HepG2 (cell line): ENCODE measurements around the gene ACTN3. TPM values are rescaled to one million over a fixed set of nuclear protein-coding genes. Genes with fewer than 3 reads are reported as not detected.

Experiments
- JUND ChIP-seq: sonication (generic); formaldehyde crosslinking; IDR thresholded peaks from 2 replicates; pipeline ENCODE4 v1.8.0; 2022; ENCODE audit warnings: mild to moderate bottlenecking, missing genetic modification reagents
- PAWR ChIP-seq: sonication (generic); formaldehyde crosslinking; IDR thresholded peaks from 2 replicates; pipeline ENCODE4 v1.4.0; 2020; ENCODE audit warnings: missing genetic modification reagents, mild to moderate bottlenecking, borderline replicate concordance
- PRMT3 ChIP-seq: sonication (generic); formaldehyde crosslinking; IDR thresholded peaks from 2 replicates; pipeline ENCODE4 v1.8.1; 2022; ENCODE audit warnings: low read depth, mild to moderate bottlenecking, moderate library complexity, missing genetic modification reagents, borderline replicate concordance
- SRSF1 ChIP-seq: fragments of 200-400 bp; formaldehyde crosslinking; optimal IDR thresholded peaks from 2 replicates; pipeline ENCODE3; 2017; ENCODE audit warnings: mild to moderate bottlenecking, low read depth, low read length, moderate library complexity
- ZNF737 ChIP-seq: sonication (generic); formaldehyde crosslinking; IDR thresholded peaks from 2 replicates; pipeline ENCODE4 v1.5.0; 2020; ENCODE audit warnings: missing genetic modification reagents, mild to moderate bottlenecking, borderline replicate concordance
- polyA plus RNA-seq, 8 experiments: library from polyadenylated mRNA; depleted of rRNA in 3 of 8; stranded (reverse) in 7 of 8; unstranded in 1 of 8; fragments of >200 nt; fragmentation: Illumina TruSeq in 4 of 8; extraction: Trizol in 4 of 8; gene quantifications; 2 replicates each; pipeline versions ENCODE4 v1.2.1 to v1.2.3, GENCODE V29; 2011 to 2016; ENCODE audit warnings: low read depth in 4 of 8, missing spikeins in 1 of 8, mixed read lengths in 1 of 8; ENCODE audit not compliant: insufficient read depth in 1 of 8
- total RNA-seq, 5 experiments: library from RNA; depleted of rRNA; stranded (reverse); fragments of >200 nt; fragmentation: Illumina TruSeq; extraction: Trizol; gene quantifications; 2 replicates each; pipeline ENCODE4 v1.2.3, GENCODE V29; 2016; ENCODE audit warnings: low read depth in 1 of 5
- TF ChIP-seq, protein P1 (sequence below), 2 experiments: sonication (generic) in 1 of 2; formaldehyde crosslinking in 1 of 2; IDR thresholded peaks; 2 replicates each; pipeline versions ENCODE4 v1.5.1 to v1.6.1; 2011 to 2020; ENCODE audit warnings: borderline replicate concordance in 1 of 2, low read depth in 1 of 2, low read length in 1 of 2, mild to moderate bottlenecking in 1 of 2, missing genetic modification reagents in 1 of 2, moderate library complexity in 1 of 2
- TF ChIP-seq, protein P2 (sequence below): sonication (generic); formaldehyde crosslinking; IDR thresholded peaks from 2 replicates; pipeline ENCODE4 v1.4.0; 2020; ENCODE audit warnings: missing genetic modification reagents, low read depth, mild to moderate bottlenecking, borderline replicate concordance
- TF ChIP-seq, protein P3 (sequence below): sonication (generic); formaldehyde crosslinking; IDR thresholded peaks from 2 replicates; pipeline ENCODE4; 2020; ENCODE audit warnings: missing genetic modification reagents, mild to moderate bottlenecking, borderline replicate concordance

The ACTN3 gene
- total and polyA plus RNA-seq, 2 of the 13 experiments (the other 11 are each of a cell fraction or from before 2014, with no cell fraction given), result 0.04 to 0.09 TPM

DNA sequence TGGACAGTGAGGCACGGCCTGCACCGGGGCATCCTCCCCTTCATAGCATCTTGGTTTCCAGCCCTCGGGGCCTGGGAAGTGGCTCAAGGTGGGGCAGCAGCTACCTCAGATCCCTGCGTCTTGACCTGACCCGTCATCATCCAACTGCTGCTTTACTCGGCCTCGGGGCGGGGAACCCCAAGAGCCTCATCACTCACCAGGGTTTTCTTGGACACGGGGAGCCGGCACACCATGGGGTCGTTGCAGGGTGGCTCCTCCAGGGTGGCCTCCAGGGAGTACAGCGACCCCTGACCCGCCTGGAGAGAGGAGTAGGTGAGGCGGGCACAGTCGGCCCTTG is 21.1 kb downstream of the ACTN3 start (continued):
- TF ChIP-seq, protein P1, sequence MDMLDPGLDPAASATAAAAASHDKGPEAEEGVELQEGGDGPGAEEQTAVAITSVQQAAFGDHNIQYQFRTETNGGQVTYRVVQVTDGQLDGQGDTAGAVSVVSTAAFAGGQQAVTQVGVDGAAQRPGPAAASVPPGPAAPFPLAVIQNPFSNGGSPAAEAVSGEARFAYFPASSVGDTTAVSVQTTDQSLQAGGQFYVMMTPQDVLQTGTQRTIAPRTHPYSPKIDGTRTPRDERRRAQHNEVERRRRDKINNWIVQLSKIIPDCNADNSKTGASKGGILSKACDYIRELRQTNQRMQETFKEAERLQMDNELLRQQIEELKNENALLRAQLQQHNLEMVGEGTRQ (IDR thresholded peaks at IDR 0.05; ENCODE audit: low read depth, low read length), result no peak
- TF ChIP-seq, protein P1 (CRISPR knock-in tag; IDR thresholded peaks at IDR 0.05; ENCODE audit: borderline replicate concordance), result no peak
- TF ChIP-seq ZNF737 (no peak), PRMT3 (CRISPR knock-in tag) (no peak), JUND (CRISPR knock-in tag) (no peak), SRSF1 (no peak), PAWR (CRISPR knock-in tag) (no peak)
- TF ChIP-seq, protein P2, sequence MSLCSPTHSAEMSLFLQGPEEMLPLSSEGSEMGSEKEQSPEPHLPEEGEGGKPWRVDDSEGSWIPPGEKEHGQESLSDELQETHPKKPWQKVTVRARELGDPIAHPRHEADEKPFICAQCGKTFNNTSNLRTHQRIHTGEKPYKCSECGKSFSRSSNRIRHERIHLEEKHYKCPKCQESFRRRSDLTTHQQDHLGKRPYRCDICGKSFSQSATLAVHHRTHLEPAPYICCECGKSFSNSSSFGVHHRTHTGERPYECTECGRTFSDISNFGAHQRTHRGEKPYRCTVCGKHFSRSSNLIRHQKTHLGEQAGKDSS (CRISPR knock-in tag), result no peak
- TF ChIP-seq, protein P3, sequence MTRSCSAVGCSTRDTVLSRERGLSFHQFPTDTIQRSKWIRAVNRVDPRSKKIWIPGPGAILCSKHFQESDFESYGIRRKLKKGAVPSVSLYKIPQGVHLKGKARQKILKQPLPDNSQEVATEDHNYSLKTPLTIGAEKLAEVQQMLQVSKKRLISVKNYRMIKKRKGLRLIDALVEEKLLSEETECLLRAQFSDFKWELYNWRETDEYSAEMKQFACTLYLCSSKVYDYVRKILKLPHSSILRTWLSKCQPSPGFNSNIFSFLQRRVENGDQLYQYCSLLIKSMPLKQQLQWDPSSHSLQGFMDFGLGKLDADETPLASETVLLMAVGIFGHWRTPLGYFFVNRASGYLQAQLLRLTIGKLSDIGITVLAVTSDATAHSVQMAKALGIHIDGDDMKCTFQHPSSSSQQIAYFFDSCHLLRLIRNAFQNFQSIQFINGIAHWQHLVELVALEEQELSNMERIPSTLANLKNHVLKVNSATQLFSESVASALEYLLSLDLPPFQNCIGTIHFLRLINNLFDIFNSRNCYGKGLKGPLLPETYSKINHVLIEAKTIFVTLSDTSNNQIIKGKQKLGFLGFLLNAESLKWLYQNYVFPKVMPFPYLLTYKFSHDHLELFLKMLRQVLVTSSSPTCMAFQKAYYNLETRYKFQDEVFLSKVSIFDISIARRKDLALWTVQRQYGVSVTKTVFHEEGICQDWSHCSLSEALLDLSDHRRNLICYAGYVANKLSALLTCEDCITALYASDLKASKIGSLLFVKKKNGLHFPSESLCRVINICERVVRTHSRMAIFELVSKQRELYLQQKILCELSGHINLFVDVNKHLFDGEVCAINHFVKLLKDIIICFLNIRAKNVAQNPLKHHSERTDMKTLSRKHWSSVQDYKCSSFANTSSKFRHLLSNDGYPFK (CRISPR knock-in tag), result no peak
- TF ChIP-seq, all 625 proteins: peak for 0
